ENCODE results near the gene MTHFD1L. TPM values are rescaled to one million over a fixed set of nuclear protein-coding genes. Genes with fewer than 3 reads are reported as not detected.

Gene MTHFD1L
- total RNA-seq, 4 donors from 2014 or later: 2.5 to 7.1 (median 4.2) TPM

- no peak overlapping the region for H3K27ac ChIP-seq (replicated peaks in 1 of 4)
- no peaks in the 10 kb centered on the region for H3K27me3 ChIP-seq
Observed at GRCh38 chr6:150907383-150907782, 41.9 kb downstream of the MTHFD1L start.

DNA sequence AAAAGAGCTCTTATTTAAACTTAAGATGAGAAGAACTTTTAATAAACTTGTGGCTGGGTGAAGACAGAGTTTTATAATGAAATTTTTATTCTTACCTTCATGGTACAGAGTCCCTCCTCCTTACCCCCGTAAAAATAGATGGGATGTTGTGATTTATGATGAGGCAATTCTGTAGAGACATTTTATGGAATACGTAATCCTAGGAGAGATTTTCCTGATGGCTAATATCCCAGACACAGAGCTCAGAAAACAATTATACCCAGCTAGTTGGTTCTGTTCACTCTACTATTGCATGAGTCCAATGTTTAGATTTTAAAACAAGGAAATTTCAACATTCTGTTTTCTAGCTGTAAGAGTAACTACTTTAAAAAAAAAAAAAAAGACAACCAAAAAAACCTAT is 43.4 kb downstream of the MTHFD1L start:
- Histone ChIP-seq H3K36me3 (no peaks in the 10 kb centered on the region), H3K27me3 (no peaks in the 10 kb centered on the region), H3K27ac (replicated peaks in 1 of 4) (no peak overlapping the region), H3K4me3 (no peak overlapping the region), H3K4me1 (peaks cover 0 to 5% (median 2%) of the 10 kb centered on the region in 4 donors), H3K9me3 (no peaks in the 10 kb centered on the region)
- intact Hi-C loops (cut with DNase I): no loop called here
- no peak for DNase-seq (ENCODE audit: extremely low spot score)
- 81% methylated on average over 2 of the region's 2 CpGs for WGBS
- TF ChIP-seq POLR2A (IDR thresholded peaks at IDR 0.05; ENCODE audit: low read depth) (no peak), EP300 (IDR thresholded peaks at IDR 0.05) (no peak), POLR2AphosphoS5 (IDR thresholded peaks at IDR 0.05) (no peak)
- TF ChIP-seq, protein P1, sequence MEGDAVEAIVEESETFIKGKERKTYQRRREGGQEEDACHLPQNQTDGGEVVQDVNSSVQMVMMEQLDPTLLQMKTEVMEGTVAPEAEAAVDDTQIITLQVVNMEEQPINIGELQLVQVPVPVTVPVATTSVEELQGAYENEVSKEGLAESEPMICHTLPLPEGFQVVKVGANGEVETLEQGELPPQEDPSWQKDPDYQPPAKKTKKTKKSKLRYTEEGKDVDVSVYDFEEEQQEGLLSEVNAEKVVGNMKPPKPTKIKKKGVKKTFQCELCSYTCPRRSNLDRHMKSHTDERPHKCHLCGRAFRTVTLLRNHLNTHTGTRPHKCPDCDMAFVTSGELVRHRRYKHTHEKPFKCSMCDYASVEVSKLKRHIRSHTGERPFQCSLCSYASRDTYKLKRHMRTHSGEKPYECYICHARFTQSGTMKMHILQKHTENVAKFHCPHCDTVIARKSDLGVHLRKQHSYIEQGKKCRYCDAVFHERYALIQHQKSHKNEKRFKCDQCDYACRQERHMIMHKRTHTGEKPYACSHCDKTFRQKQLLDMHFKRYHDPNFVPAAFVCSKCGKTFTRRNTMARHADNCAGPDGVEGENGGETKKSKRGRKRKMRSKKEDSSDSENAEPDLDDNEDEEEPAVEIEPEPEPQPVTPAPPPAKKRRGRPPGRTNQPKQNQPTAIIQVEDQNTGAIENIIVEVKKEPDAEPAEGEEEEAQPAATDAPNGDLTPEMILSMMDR (IDR thresholded peaks at IDR 0.05): no peak

More at GRCh38 chr6:150907383-150907782, 41.9 kb downstream of the MTHFD1L start:
- 78% methylated on average over 8 of the region's 8 CpGs for WGBS
- intact Hi-C loops (cut with DNase I): no loop called here
- H3K4me1 ChIP-seq: peaks cover 0 to 5% (median 2%) of the 10 kb centered on the region in 4 donors
- H3K4me3 ChIP-seq: no peak overlapping the region
- H3K36me3 ChIP-seq: no peaks in the 10 kb centered on the region
- TF ChIP-seq POLR2A (IDR thresholded peaks at IDR 0.05; ENCODE audit: low read depth): no peak
- TF ChIP-seq POLR2AphosphoS5 (IDR thresholded peaks at IDR 0.05): no peak
- TF ChIP-seq EP300 (IDR thresholded peaks at IDR 0.05): no peak
- TF ChIP-seq, protein P1 (IDR thresholded peaks at IDR 0.05): no peak
- DNase-seq (ENCODE audit: extremely low spot score): no peak
- no peaks in the 10 kb centered on the region for H3K9me3 ChIP-seq

DNA sequence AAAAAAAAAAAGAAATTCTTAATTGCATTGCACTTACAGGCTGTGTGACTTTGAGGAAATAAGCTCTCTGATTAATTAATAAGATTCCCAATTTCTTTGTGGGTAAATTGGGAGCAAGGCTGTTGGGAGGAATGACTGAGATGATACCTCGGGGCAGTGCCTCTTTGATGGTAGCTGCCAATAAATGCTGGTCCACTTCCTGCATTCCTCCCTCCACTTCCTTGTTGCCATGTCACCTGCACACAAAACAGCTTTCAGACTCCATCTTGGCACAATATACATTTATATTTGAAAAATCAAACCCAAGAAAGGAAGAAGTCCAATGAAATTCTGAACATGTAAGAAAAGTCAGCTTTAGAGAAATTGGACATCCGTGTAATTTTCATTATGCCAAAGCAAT is 45.1 kb downstream of the MTHFD1L start:
- Histone ChIP-seq H3K27me3 (no peaks in the 10 kb centered on the region), H3K9me3 (no peaks in the 10 kb centered on the region), H3K27ac (replicated peaks in 1 of 4) (no peak overlapping the region), H3K4me1 (peaks cover 0 to 5% (median 2%) of the 10 kb centered on the region in 4 donors), H3K4me3 (no peak overlapping the region), H3K36me3 (no peaks in the 10 kb centered on the region)
- TF ChIP-seq, protein P1 (IDR thresholded peaks at IDR 0.05): no peak
- TF ChIP-seq POLR2A (IDR thresholded peaks at IDR 0.05; ENCODE audit: low read depth) (no peak), EP300 (IDR thresholded peaks at IDR 0.05) (no peak), POLR2AphosphoS5 (IDR thresholded peaks at IDR 0.05) (no peak)
- intact Hi-C loops (cut with DNase I): no loop called here
- DNase-seq (ENCODE audit: extremely low spot score): no peak
- WGBS: 38% methylated on average over 2 of the region's 2 CpGs

- no peak overlapping the region for H3K4me3 ChIP-seq
- intact Hi-C loops (cut with DNase I): no loop called here
- DNase-seq (ENCODE audit: extremely low spot score): no peak
- H3K27ac ChIP-seq (replicated peaks in 1 of 4): no peak overlapping the region
- no peaks in the 10 kb centered on the region for H3K27me3 ChIP-seq
- H3K9me3 ChIP-seq: no peaks in the 10 kb centered on the region
- H3K36me3 ChIP-seq: peaks cover 0 to 7% (median 2%) of the 10 kb centered on the region in 4 donors
- no peaks in the 10 kb centered on the region for H3K4me1 ChIP-seq
- 93% methylated on average over 6 of the region's 6 CpGs for WGBS
- TF ChIP-seq POLR2AphosphoS5 (IDR thresholded peaks at IDR 0.05): no peak
- TF ChIP-seq, protein P1 (IDR thresholded peaks at IDR 0.05): no peak
- TF ChIP-seq EP300 (IDR thresholded peaks at IDR 0.05): no peak
- TF ChIP-seq POLR2A (IDR thresholded peaks at IDR 0.05; ENCODE audit: low read depth): no peak
Observed at GRCh38 chr6:150914372-150914771, 48.9 kb downstream of the MTHFD1L start.
